ENCODE measurements around the gene PARS2.

GRCh38 chr1:54710434-54710833 is 53.9 kb downstream of the PARS2 start:
- TF ChIP-seq USF2 (IDR thresholded peaks at IDR 0.05; ENCODE audit: low read depth, low read length) (no peak), POLR2A (IDR thresholded peaks at IDR 0.05; ENCODE audit: low read depth, low read length) (no peak)
- TF ChIP-seq, protein P1, sequence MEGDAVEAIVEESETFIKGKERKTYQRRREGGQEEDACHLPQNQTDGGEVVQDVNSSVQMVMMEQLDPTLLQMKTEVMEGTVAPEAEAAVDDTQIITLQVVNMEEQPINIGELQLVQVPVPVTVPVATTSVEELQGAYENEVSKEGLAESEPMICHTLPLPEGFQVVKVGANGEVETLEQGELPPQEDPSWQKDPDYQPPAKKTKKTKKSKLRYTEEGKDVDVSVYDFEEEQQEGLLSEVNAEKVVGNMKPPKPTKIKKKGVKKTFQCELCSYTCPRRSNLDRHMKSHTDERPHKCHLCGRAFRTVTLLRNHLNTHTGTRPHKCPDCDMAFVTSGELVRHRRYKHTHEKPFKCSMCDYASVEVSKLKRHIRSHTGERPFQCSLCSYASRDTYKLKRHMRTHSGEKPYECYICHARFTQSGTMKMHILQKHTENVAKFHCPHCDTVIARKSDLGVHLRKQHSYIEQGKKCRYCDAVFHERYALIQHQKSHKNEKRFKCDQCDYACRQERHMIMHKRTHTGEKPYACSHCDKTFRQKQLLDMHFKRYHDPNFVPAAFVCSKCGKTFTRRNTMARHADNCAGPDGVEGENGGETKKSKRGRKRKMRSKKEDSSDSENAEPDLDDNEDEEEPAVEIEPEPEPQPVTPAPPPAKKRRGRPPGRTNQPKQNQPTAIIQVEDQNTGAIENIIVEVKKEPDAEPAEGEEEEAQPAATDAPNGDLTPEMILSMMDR (conservative IDR thresholded peaks at IDR 0.05; ENCODE audit: low read depth, low read length), result no peak
